Lower lobe of right lung (tissue), 2 donors: Measurements from ENCODE around the gene JARID2. TPM values are rescaled to one million over a fixed set of nuclear protein-coding genes. Genes with fewer than 3 reads are reported as not detected.

Experiments used
- ATAC-seq, 2 donors: fragments of 200-7000 bp; cut with Tn5 transposase; one replicate each; pipeline ENCODE4 v1.9.1; 2020 to 2022; ENCODE audit warnings: mild to moderate bottlenecking in 2 of 2, moderate library complexity in 2 of 2
- DNase-seq: peaks from one replicate; pipeline ENCODE4 v3.0.0-alpha.2; 2020
- H3K27ac ChIP-seq: fragments of 200-600 bp; one replicate; pipeline ENCODE4 v1.8.0; 2022
- H3K27me3 ChIP-seq: fragments of 200-600 bp; one replicate; pipeline ENCODE4 v1.8.0; 2022; ENCODE audit warnings: low read depth
- H3K36me3 ChIP-seq: fragments of 200-600 bp; one replicate; pipeline ENCODE4 v1.8.0; 2022; ENCODE audit warnings: mild to moderate bottlenecking
- H3K4me1 ChIP-seq: fragments of 200-600 bp; one replicate; pipeline ENCODE4 v1.8.0; 2022
- H3K4me3 ChIP-seq: fragments of 200-600 bp; one replicate; pipeline ENCODE4 v1.8.0; 2022; ENCODE audit warnings: mild to moderate bottlenecking
- H3K9me3 ChIP-seq: fragments of 200-600 bp; one replicate; pipeline ENCODE4 v1.8.0; 2022
- intact Hi-C: fragments of 100-400 bp; cut with DNase I; formaldehyde crosslinking; loops from one replicate; pipeline ENCODE4 v1.11.0; 2022
- total RNA-seq: library from RNA; stranded (reverse); fragmentation: NEBNext Ultra II Directional; extraction: Animal tissue kit (Norgen Biotek cat#: 25700); gene quantifications from one replicate; pipeline ENCODE4 v1.2.1, GENCODE V29; 2021
- TF ChIP-seq, protein P1 (sequence below): fragments of 200-600 bp; IDR thresholded peaks from one replicate; pipeline ENCODE4 v1.8.0; 2022; ENCODE audit warnings: antibody characterized with exemption, mild to moderate bottlenecking
- donor health status: DM: no; HTN: yes; CAD: no; lungs with severe emphysema.

Gene JARID2
- total RNA-seq, 1 donor from 2014 or later: 16.0 TPM

DNA sequence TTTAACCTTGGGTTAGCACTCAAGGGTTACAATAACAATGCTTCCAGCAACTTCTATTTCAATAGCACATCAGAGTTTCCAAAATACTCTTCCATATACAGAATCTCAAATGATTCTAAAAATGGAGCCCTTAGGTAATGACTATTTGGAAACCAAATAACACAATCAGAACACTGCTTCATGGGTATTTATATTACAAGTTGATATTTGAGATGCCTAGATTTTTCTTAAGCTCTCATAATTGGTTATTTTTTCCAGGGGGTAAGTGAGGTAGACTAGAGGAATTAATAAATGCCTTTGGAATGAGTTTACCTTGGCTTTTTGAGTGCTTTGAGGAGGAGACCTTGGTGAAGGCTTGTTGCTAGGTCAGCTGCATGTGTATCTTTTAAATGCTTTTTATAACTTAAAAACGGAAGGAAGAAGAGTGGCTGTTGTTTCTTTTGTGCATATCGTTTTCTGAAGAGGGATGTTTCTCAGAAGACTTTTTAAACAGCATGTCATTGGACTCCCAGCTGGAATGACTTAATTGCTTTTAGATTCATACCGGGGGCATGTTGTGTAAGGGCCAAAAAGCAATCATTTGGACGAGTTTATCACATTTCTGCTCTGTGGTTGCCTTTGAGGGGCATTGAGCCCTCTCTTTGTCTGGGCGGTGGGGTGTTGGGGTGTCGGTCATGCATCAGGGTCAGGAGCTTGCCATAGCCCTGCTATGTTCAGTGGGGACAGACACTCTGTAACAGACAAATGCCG is 230.9 kb downstream of the JARID2 start:
- no peak for ATAC-seq
- intact Hi-C loops: no loop called here
- no peaks in the 10 kb centered on the region for H3K36me3 ChIP-seq

DNA sequence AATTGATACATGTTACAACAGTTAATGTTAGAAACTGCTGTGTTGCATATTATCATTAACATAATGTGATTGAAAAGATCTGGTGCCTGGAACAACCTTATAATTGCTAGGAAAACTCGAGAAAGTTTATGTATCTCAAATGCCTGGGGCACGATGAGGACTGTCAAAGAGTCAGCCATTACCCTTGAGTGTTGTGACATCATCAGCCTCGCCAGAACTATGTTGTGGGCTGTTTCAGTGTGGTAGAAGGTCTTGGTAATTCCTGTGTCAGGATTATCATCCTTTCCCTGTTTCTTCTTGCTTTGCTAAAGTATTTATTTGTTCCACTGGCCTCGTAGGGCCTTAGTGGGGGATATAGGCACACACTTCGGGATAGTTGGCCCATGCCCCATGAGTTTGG is 231.9 kb downstream of the JARID2 start:
- TF ChIP-seq, protein P1, sequence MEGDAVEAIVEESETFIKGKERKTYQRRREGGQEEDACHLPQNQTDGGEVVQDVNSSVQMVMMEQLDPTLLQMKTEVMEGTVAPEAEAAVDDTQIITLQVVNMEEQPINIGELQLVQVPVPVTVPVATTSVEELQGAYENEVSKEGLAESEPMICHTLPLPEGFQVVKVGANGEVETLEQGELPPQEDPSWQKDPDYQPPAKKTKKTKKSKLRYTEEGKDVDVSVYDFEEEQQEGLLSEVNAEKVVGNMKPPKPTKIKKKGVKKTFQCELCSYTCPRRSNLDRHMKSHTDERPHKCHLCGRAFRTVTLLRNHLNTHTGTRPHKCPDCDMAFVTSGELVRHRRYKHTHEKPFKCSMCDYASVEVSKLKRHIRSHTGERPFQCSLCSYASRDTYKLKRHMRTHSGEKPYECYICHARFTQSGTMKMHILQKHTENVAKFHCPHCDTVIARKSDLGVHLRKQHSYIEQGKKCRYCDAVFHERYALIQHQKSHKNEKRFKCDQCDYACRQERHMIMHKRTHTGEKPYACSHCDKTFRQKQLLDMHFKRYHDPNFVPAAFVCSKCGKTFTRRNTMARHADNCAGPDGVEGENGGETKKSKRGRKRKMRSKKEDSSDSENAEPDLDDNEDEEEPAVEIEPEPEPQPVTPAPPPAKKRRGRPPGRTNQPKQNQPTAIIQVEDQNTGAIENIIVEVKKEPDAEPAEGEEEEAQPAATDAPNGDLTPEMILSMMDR: no peak
- Histone ChIP-seq H3K27me3 (no peaks in the 10 kb centered on the region), H3K4me1 (peaks cover 45% of the 10 kb centered on the region), H3K36me3 (no peaks in the 10 kb centered on the region), H3K27ac (no peak overlapping the region), H3K9me3 (no peaks in the 10 kb centered on the region), H3K4me3 (no peak overlapping the region)
- DNase-seq (no peak), ATAC-seq (no peak)
- intact Hi-C loops: no loop called here

More for the DNA sequence above, 230.9 kb downstream of the JARID2 start:
- Histone ChIP-seq H3K9me3 (no peaks in the 10 kb centered on the region), H3K27me3 (no peaks in the 10 kb centered on the region), H3K27ac (peak overlapping the region; percentile 7), H3K4me1 (peaks cover 42% of the 10 kb centered on the region), H3K4me3 (no peak overlapping the region)
- TF ChIP-seq, protein P1: no peak
- no peak for DNase-seq

DNA sequence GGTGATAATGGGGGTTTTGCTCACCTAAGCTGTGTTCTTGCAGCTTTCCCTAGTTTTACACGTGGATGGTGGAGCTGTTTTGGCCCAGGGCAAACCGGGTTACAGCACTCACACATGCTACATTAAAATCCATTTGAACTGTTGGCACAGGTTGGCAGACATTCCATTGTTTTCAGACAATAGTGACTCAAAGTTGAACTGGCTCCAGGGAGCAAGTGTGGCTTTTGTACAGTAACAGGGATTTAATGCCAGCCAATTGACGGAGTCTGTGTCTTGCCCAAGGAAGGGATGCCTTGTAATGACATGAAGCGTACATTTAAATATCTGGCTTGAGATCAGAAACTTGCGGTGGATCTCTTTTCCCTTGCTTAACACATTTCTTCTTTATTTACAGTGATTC is 233.9 kb downstream of the JARID2 start:
- no peak for DNase-seq
- H3K4me3 ChIP-seq: no peak overlapping the region
- ATAC-seq: peak in 1 of 2 donors; percentile 47
- no peaks in the 10 kb centered on the region for H3K9me3 ChIP-seq
- no peaks in the 10 kb centered on the region for H3K27me3 ChIP-seq
- H3K4me1 ChIP-seq: peaks cover 35% of the 10 kb centered on the region
- TF ChIP-seq, protein P1: no peak
- H3K27ac ChIP-seq: no peak overlapping the region
- intact Hi-C loops: no loop called here
- H3K36me3 ChIP-seq: no peaks in the 10 kb centered on the region

DNA sequence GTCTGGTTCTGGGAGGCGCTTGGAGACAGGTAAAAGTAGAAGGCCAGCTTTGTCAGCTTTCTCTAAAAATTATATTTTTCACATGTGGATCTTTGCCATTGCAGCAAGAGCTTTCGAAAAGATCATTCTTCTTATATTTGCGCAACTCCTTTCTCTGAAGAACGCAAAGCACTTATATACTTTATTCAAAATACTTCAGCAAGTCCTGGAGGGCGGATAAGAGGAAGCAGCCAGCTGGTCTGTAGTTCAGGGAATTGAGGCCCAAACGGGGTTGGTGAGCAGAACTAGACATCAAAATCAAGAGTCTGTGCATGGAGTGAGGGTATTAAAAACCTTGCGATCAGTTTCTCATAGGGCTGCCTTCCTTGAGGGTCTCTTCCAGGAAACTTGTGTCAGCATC is 234.7 kb downstream of the JARID2 start:
- Histone ChIP-seq H3K9me3 (no peaks in the 10 kb centered on the region), H3K4me3 (no peak overlapping the region), H3K36me3 (no peaks in the 10 kb centered on the region), H3K4me1 (peaks cover 34% of the 10 kb centered on the region), H3K27ac (no peak overlapping the region), H3K27me3 (no peaks in the 10 kb centered on the region)
- intact Hi-C loops: no loop called here
- DNase-seq (no peak), ATAC-seq (peak in 1 of 2 donors; percentile 44)
- TF ChIP-seq, protein P1: no peak

DNA sequence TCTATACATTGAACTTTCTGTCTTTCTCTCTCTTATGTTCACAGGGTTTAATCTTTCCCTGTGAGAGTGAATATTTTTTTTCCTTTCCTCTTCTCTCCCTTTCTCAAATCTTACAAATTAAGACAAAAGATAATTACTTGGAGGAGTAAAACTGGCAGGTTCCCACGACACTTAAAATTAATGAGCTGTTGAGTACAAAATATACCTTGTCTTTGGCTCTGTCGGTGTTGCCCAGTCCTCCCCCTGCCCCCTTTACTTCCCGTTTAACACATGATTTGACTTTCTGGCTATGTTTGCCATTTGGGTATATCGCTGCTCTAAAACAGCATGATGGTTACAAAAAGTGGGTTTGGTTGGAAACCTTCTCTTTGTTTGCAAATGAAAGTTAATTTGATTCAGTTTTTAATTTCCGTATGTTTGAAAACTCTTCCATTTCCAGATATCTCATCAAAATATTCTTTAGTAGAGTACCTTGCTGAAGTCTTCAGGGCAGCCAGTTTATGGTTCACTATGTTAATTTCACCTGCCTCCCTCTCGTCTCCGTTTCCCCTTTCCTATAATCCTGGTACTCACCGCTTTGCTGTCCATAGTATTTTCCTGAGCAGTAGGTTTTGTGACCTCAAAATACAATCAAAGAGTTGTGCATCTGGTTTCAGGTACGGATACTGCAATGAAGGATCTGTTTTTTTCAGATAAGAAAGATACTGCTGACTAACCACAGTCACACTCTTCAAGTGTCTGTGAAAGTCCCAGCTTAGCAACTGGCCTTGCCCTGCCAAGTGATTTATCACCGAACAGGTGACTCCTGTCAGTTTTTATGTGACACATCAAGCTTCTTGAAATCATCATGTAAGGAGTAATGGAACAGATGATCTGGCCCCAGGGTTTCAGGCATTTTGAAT is 235.8 kb downstream of the JARID2 start:
- intact Hi-C loops: no loop called here
- H3K4me1 ChIP-seq: peaks cover 27% of the 10 kb centered on the region
- no peak overlapping the region for H3K27ac ChIP-seq
- no peaks in the 10 kb centered on the region for H3K36me3 ChIP-seq
- no peaks in the 10 kb centered on the region for H3K27me3 ChIP-seq
- no peaks in the 10 kb centered on the region for H3K9me3 ChIP-seq
- ATAC-seq (no peak), DNase-seq (no peak)
- H3K4me3 ChIP-seq: no peak overlapping the region
- TF ChIP-seq, protein P1: no peak
